Left forelimb (tissue), 1 donor: ENCODE data around the gene LRRC72.
"Not testable (repeated sequence)": the region's sequence is repeated elsewhere in the genome, so short reads cannot be mapped to it uniquely, and the experiment has no call there.

Experiments used
- DNase-seq: peaks from one replicate; pipeline ENCODE4 v3.0.0-alpha.2; 2018; ENCODE audit warnings: low spot score

The LRRC72 gene

GRCh38 chr7:16526742-16527540, at the start of gene LRRC72:
TSS of gene LRRC72 (plus strand) at chr7:16526825. CDS start at chr7:16526953, 128 bp downstream.
- no peak for DNase-seq

- DNase-seq = no peak
Measured at GRCh38 chr7:16479161-16479560, 47.5 kb upstream of the LRRC72 start.

GRCh38 chr7:16479591-16479990, 47.0 kb upstream of the LRRC72 start:
- DNase-seq = no peak

GRCh38 chr7:16484453-16485158, 42.0 kb upstream of the LRRC72 start:
- no peak for DNase-seq

- no peak for DNase-seq
Measured at GRCh38 chr7:16491148-16491547, 35.5 kb upstream of the LRRC72 start.

- DNase-seq = no peak
Measured at GRCh38 chr7:16492513-16493062, 34.0 kb upstream of the LRRC72 start.

- DNase-seq = no peak
Measured at GRCh38 chr7:16493266-16493665, 33.4 kb upstream of the LRRC72 start.

- DNase-seq = no peak
Measured at GRCh38 chr7:16494551-16494950, 32.1 kb upstream of the LRRC72 start.

GRCh38 chr7:16494955-16495719, 31.5 kb upstream of the LRRC72 start:
- DNase-seq = no peak

GRCh38 chr7:16498122-16498521, 28.5 kb upstream of the LRRC72 start:
- DNase-seq = no peak

- DNase-seq = no peak
Measured at GRCh38 chr7:16502303-16502702, 24.3 kb upstream of the LRRC72 start.

GRCh38 chr7:16504019-16504418, 22.6 kb upstream of the LRRC72 start:
- DNase-seq = no peak

- DNase-seq = not testable (repeated sequence)
Measured at GRCh38 chr7:16506422-16506821, 20.2 kb upstream of the LRRC72 start.

GRCh38 chr7:16509829-16510228, 16.8 kb upstream of the LRRC72 start:
- no peak for DNase-seq

- DNase-seq = no peak
Measured at GRCh38 chr7:16511314-16511713, 15.3 kb upstream of the LRRC72 start.

GRCh38 chr7:16512097-16512496, 14.5 kb upstream of the LRRC72 start:
- no peak for DNase-seq

GRCh38 chr7:16514271-16514670, 12.4 kb upstream of the LRRC72 start:
- DNase-seq = no peak

- no peak for DNase-seq
Measured at GRCh38 chr7:16514729-16515128, 11.9 kb upstream of the LRRC72 start.

- no peak for DNase-seq
Measured at GRCh38 chr7:16515785-16516685, 10.6 kb upstream of the LRRC72 start.

GRCh38 chr7:16519985-16520384, 6.6 kb upstream of the LRRC72 start:
- not testable (repeated sequence) for DNase-seq

- no peak for DNase-seq
Measured at GRCh38 chr7:16524332-16524731, 2.3 kb upstream of the LRRC72 start.
